GM23248 (cell line): ENCODE results near the gene PTPRR.

Source experiments
- EZH2 ChIP-seq: fragments of 200-600 bp; sonication (generic); IDR thresholded peaks from 2 replicates; pipeline ENCODE4 v1.6.1; 2018; ENCODE audit warnings: antibody characterized with exemption, mild to moderate bottlenecking; ENCODE audit not compliant: insufficient read depth, poor library complexity, severe bottlenecking
- EZH2phosphoT487 ChIP-seq: fragments of 200-600 bp; sonication (generic); IDR thresholded peaks from 2 replicates; pipeline ENCODE4 v1.6.1; 2018; ENCODE audit warnings: antibody characterized with exemption, moderate library complexity, mild to moderate bottlenecking, low read depth; ENCODE audit not compliant: insufficient read depth

- TF ChIP-seq EZH2: no peak
- no peak for TF ChIP-seq EZH2phosphoT487
Observed at GRCh38 chr12:70619471-70620152, 300.9 kb downstream of the PTPRR start.
